Fibroblast of the conjunctiva (primary cell): ENCODE data around the gene PRDX3.
"Not testable (repeated sequence)": the region's sequence is repeated elsewhere in the genome, so short reads cannot be mapped to it uniquely, and the experiment has no call there.

Source experiments
- DNase-seq: peaks from one replicate; pipeline ENCODE4 v3.0.0-alpha.2; 2010; ENCODE audit warnings: low read depth

Gene PRDX3

GRCh38 chr10:119165171-119166117 is 13.2 kb downstream of the PRDX3 start, which contains the start of gene SFXN4:
TSS of gene SFXN4 (minus strand) at chr10:119165714. CDS start at chr10:119165647, 67 bp downstream.
- no peak for DNase-seq

- DNase-seq: no peak
Observed at GRCh38 chr10:119162452-119163092, 16.0 kb downstream of the PRDX3 start.

- DNase-seq: no peak
Observed at GRCh38 chr10:119161680-119162451, 16.7 kb downstream of the PRDX3 start.

GRCh38 chr10:119159332-119159731 is 19.3 kb downstream of the PRDX3 start:
- no peak for DNase-seq

- no peak for DNase-seq
Observed at GRCh38 chr10:119153661-119154060, 25.0 kb downstream of the PRDX3 start.

- no peak for DNase-seq
Observed at GRCh38 chr10:119153041-119153440, 25.6 kb downstream of the PRDX3 start.

- not testable (repeated sequence) for DNase-seq
Observed at GRCh38 chr10:119151601-119152000, 27.0 kb downstream of the PRDX3 start.

GRCh38 chr10:119149729-119150128 is 28.9 kb downstream of the PRDX3 start:
- no peak for DNase-seq

GRCh38 chr10:119149157-119149556 is 29.5 kb downstream of the PRDX3 start:
- DNase-seq: no peak

- no peak for DNase-seq
Observed at GRCh38 chr10:119143657-119144056, 35.0 kb downstream of the PRDX3 start.

GRCh38 chr10:119140603-119141245 is 37.9 kb downstream of the PRDX3 start:
- no peak for DNase-seq

GRCh38 chr10:119139464-119140067 is 39.0 kb downstream of the PRDX3 start:
- DNase-seq: no peak

- no peak for DNase-seq
Observed at GRCh38 chr10:119138346-119139306, 40.0 kb downstream of the PRDX3 start.

- not testable (repeated sequence) for DNase-seq
Observed at GRCh38 chr10:119137878-119138277, 40.7 kb downstream of the PRDX3 start.

- no peak for DNase-seq
Observed at GRCh38 chr10:119136084-119136483, 42.5 kb downstream of the PRDX3 start.

- DNase-seq: peak; percentile 53
Observed at GRCh38 chr10:119135513-119135881, 43.1 kb downstream of the PRDX3 start.

GRCh38 chr10:119133949-119134348 is 44.7 kb downstream of the PRDX3 start:
- no peak for DNase-seq

GRCh38 chr10:119132521-119133345 is 45.9 kb downstream of the PRDX3 start:
- no peak for DNase-seq

GRCh38 chr10:119131512-119132240 is 46.9 kb downstream of the PRDX3 start:
- peak; percentile 34 for DNase-seq
